GM19463 (cell line): ENCODE data around the gene COL11A1.
"Not testable (repeated sequence)": the region's sequence is repeated elsewhere in the genome, so short reads cannot be mapped to it uniquely, and the experiment has no call there.

Experiments
- ATAC-seq: cut with Tn5 transposase; IDR thresholded peaks from one replicate; pipeline ENCODE4 v1.9.1; 2021; ENCODE audit warnings: mild to moderate bottlenecking, moderate library complexity; ENCODE audit not compliant: unreplicated experiment

COL11A1 gene

GRCh38 chr1:103084181-103084580 is 24.1 kb downstream of the COL11A1 start:
- ATAC-seq = no peak

- no peak for ATAC-seq
These were observed 32.9 kb downstream of the COL11A1 start for GRCh38 chr1:103075316-103076000.

- no peak for ATAC-seq
These were observed 34.1 kb downstream of the COL11A1 start for GRCh38 chr1:103074224-103074623.

- ATAC-seq = no peak
These were observed 39.1 kb downstream of the COL11A1 start for GRCh38 chr1:103069201-103069600.

GRCh38 chr1:103063921-103064320 is 44.4 kb downstream of the COL11A1 start:
- no peak for ATAC-seq

GRCh38 chr1:103058391-103058790 is 49.9 kb downstream of the COL11A1 start:
- ATAC-seq = no peak

GRCh38 chr1:103056423-103056822 is 51.9 kb downstream of the COL11A1 start:
- no peak for ATAC-seq

- not testable (repeated sequence) for ATAC-seq
These were observed 80.2 kb downstream of the COL11A1 start for GRCh38 chr1:103028110-103028509.

GRCh38 chr1:103025858-103026409 is 82.4 kb downstream of the COL11A1 start:
- no peak for ATAC-seq

- ATAC-seq = no peak
These were observed 84.3 kb downstream of the COL11A1 start for GRCh38 chr1:103024051-103024450.

- no peak for ATAC-seq
These were observed 106.3 kb downstream of the COL11A1 start for GRCh38 chr1:103002005-103002404.

- ATAC-seq = no peak
These were observed 129.4 kb downstream of the COL11A1 start for GRCh38 chr1:102978874-102979273.

- ATAC-seq = no peak
These were observed 131.0 kb downstream of the COL11A1 start for GRCh38 chr1:102977292-102977691.

GRCh38 chr1:102970496-102971078 is 137.7 kb downstream of the COL11A1 start:
- peak; percentile 80 for ATAC-seq

GRCh38 chr1:102967786-102968185 is 140.5 kb downstream of the COL11A1 start:
- ATAC-seq = no peak

- no peak for ATAC-seq
These were observed 146.8 kb downstream of the COL11A1 start for GRCh38 chr1:102961549-102961948.

- no peak for ATAC-seq
These were observed 153.7 kb downstream of the COL11A1 start for GRCh38 chr1:102954576-102954975.

- no peak for ATAC-seq
These were observed 155.9 kb downstream of the COL11A1 start for GRCh38 chr1:102952400-102952799.

- ATAC-seq = no peak
These were observed 166.0 kb downstream of the COL11A1 start for GRCh38 chr1:102942324-102942723.

GRCh38 chr1:102941366-102941947 is 166.9 kb downstream of the COL11A1 start:
- ATAC-seq = no peak

- ATAC-seq = no peak
These were observed 170.9 kb downstream of the COL11A1 start for GRCh38 chr1:102937401-102937800.

GRCh38 chr1:102933362-102933761 is 175.0 kb downstream of the COL11A1 start:
- not testable (repeated sequence) for ATAC-seq
